NCI-H2029 (cell line): ENCODE measurements around the gene UPB1.
"Not testable (repeated sequence)": the region's sequence is repeated elsewhere in the genome, so short reads cannot be mapped to it uniquely, and the experiment has no call there.

Experiments used
- DNase-seq: peaks from one replicate; lab custom pipeline; 2025; lab: John Stamatoyannopoulos, UW

Gene UPB1

DNA sequence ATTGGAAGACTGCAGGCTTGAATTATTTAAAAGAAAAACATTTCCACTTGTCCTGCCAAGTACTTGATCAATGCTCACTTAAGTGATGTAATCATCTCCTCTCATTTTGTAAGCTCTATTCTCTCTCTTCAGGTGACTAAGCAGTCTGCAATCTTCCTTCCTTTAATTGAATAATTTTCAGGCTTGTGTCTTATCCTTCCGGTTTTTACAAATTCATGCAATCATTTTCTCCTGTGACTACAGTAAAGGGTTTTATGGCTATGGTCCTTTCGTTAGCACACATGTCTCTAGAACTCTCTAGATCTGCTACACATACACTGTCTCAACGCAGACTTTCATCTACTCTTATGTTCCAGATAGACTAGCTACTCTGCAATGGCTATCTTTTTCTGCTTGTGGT is 12.6 kb upstream of the UPB1 start:
- DNase-seq, result peak; percentile 9

DNA sequence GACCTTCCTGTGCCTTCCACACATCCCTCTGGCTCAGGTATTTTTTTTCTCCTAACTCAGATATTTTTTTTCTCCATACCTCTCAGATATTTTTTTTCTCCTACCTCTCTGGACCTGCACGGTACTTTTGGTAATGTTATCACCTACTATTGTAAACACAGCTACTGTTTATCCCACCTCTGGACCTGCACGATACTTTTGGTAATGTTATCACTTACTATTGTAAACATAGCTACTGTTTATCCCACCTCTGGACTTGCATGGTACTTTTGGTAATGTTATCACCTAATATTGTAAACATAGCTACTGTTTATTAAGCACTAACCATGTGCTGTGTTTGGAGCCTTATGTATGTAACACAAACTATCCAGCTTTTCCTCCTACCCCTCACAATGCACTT is 12.1 kb upstream of the UPB1 start:
- no peak for DNase-seq

DNA sequence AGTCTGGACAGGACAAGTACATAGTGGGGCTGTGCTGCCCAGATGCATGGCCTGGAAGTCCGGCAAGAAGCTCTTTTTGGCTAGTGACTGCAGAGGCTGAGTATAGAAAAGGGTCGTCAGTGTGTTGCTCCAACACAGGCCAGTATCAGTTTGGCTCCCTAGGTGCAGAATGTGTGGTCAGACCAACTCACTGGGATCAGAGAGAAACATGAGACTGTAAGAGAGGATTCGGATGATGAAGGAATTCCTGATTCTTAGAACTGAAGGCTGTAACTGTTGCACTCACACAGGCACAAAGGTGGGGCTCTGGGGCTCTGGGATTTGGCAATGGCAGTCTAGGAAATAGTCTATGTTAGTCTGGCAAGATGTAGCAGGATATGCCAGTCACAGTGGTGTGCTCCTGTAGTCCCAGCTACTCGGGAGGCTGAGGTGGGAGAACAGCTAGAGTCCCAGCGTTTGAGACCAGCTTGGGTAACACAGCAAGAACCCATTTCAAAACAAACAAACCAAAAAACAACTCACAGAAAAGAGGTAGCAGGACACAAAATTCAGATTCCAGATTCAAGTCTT is 11.1 kb upstream of the UPB1 start:
- no peak for DNase-seq

DNA sequence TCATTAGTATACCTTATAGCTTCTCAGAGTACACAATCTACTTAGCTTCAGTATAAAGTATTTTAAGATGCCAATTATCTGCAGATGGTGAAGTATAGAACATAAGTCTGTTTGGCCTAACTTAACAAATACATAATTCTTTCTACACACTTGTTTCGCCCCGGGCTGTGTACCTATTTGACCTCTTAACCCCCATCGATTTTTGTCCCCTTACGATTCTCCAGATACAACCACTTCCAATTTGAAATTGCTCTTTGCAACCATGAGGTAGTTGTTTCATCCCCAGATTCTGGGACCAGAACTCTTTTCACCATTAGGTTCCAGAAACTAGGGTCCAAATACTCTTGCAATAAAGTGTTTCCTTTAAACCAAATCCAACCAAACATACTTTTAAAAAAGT is 10.0 kb upstream of the UPB1 start:
- no peak for DNase-seq

DNA sequence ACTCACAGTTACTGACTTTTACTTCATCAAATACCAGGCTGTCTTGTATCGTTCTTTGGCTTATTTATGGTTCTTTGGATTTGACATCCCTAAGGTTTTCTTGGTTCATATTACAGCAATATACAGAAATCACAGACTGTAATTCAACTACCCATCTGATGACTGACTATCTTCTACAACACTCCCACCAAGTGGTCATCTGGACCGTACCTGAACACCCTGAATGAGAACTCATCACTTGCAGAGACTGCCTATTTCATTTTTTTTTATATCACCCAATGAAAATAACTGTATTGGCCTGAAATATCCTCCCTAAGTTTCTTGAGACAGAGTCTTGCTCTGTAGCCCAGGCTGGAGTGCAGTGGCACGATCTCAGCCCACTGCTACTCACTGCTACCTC is 9.5 kb upstream of the UPB1 start:
- no peak for DNase-seq

DNA sequence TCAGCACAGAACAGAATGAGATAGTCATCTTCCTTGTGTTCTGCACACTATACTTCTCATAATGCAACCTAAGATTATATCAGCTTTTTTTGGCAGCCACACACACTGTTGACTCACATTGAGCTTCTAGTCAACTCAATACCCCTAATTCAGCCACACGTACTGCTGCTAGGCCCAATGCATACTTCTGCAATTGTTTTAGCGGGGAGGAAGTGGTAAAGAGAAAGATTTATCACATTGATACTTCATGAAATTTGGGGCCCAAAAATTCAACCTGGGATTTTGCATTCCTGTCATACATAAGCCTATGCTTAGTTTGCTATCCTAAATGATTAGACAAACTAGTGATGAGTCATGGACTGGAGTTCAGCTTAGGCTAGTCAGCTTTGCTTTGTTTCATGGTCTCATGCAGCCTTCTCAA is 8.6 kb upstream of the UPB1 start:
- no peak for DNase-seq

DNA sequence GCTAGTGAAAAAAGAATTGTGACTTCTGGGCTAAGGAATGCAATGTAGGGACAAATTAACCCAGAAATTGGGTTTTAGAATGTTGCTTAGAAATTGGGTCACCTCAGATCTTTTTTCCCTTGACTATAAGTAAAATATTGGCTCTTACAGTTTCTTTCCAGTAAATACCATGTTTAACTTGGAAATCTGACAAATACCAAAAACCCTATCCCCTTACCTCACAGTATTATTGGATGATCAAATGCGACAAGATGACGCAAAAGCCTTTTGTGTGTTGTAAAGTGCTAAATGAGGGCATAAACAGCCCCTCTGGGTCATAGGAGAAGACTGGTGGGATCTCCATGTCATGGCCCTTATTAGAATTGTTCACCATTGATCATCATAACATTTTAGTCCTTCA is 6.1 kb upstream of the UPB1 start:
- no peak for DNase-seq

DNA sequence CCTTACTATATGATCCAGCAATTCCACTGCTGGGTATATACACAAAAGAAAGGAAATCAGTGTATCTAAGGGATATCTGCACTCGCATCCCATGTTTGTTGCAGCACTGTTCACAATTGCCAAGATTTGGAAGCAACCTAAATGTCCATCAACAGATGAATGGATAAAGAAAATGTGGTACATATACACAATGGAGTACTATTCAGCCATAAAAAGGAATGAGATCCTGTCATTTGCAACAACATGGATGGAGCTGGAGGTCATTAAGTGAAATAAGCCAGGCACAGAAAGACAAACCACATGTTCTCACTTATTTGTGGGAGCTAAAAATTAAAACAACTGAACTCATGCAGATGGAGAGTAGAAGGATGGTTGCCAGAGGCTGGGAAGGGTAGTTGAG is 5.7 kb upstream of the UPB1 start:
- not testable (repeated sequence) for DNase-seq

DNA sequence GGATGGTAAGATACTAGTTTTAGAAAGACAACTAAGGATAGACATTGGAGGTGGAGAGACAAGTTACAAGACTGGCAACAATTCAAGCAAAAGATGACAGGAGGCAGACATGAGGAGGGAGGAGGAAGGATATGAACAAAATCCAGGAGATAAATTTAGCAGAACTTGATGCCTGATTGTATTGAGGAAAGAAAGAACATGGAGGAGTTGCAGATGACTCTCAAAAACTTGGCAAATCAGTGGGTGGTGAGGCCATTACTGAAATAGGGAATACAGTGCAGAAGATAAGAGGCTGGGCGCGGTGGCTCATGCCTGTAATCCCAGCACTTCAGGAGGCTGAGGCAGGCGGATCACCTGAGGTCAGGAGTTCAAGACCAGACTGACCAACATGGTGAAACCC is 2.7 kb upstream of the UPB1 start:
- DNase-seq, result no peak

DNA sequence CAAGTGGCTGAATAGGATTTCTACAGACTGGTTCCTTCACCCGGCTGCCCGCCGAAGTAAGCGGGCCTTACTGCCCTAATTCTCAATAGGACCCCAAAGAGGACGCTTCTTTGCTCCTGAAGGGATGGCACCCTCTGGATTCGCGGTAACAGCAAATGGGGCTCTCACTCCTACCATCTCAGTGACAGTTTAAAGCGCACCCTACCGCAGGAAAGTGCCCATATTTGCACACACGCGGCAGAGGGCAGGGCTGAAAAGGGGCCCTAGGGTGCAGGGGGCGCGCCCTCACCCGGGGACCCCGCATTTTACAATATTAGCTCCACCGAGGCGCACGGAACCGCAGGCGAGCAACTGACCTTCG is 985 bp upstream of the UPB1 start:
- DNase-seq, result no peak

DNA sequence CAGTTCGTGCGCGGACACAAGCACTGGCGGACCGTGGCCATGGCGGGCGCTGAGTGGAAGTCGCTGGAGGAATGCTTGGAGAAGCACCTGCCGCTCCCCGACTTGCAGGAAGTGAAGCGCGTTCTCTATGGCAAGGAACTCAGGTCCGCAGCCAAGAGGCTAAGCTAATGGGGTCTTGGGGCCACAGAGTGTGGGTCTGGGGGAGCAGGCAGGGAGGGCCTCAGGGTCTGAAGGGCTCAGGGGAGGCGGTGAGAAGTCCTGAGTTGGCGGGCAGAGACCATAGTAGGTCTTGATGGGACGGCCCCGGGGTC is 188 bp downstream of the UPB1 start:
- no peak for DNase-seq

DNA sequence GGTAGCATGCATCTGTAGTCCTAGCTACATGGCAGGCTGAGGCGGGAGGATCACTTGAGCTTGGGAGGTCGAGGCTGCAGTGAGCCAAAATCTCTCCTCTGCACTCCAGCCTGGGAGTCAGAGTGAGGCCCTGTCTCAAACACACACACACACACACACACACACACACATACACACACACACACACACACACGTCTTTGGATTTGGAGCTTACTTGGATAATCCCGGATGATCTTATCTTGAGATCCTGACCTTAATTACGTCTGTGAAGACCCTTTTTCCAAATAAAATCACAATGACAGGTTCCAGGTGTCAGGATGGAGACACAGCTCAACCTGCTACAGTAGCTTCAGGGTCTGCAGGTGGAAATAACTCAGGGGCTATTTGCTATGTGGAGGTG is 1.1 kb downstream of the UPB1 start:
- DNase-seq, result no peak

DNA sequence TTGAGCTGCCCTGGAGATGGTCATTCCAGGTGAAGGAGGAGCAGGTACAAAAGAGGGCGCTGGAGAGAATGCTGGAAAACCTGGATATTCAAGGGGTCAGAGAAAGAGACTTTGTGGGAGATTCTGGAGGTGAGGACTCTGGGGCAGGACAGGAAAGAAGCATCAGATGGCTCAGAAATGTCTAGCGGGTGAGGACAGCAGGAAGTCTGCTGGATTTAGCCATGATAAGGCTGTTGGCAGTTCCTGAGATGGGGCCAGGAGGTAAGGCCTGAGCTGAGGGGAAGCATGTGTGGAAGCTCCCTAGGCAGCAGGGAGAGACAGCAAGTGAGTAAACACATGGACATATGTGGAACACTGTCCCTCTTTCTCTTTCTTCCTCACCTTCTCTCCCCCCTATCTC is 1.5 kb downstream of the UPB1 start:
- no peak for DNase-seq

DNA sequence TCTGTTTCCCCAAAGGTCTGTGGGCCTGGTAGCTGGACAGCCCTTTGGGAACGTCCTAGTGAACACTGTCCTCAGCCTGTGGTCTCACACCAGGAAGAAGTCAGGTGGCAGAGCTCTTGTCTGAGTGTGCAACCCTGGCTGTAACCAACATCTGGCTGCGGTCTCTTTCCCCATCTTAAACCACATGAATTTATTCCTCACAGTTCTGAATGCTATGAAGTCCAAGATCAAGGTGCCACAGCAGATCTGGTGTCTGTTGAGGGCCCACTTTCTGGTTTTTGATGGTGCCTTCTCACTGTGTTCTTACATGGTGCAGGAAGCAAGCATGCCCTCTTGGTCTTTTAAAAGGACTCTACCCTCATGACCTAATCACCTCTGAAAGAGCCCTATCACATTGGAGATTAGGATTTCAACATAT is 2.7 kb downstream of the UPB1 start:
- DNase-seq, result no peak

DNA sequence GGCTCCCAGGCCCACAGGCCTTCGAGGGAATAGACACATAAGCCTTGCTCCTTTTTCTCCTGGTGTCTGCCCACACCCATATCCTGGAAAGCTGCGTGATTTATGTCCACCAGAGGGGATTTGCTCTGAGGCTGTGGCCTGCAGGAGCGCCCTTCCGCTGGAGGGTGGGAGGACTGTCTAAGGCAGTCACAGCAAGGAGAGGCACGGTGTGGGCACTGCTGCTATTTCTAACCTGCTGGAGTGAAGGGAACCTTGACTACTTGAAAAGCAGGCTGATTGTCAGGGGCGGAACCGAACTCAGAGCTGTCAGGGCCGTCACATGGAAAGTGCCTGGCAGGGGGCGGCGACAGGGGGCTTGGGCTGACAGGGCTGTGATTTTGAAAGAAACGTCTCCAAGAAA is 3.7 kb downstream of the UPB1 start:
- no peak for DNase-seq

DNA sequence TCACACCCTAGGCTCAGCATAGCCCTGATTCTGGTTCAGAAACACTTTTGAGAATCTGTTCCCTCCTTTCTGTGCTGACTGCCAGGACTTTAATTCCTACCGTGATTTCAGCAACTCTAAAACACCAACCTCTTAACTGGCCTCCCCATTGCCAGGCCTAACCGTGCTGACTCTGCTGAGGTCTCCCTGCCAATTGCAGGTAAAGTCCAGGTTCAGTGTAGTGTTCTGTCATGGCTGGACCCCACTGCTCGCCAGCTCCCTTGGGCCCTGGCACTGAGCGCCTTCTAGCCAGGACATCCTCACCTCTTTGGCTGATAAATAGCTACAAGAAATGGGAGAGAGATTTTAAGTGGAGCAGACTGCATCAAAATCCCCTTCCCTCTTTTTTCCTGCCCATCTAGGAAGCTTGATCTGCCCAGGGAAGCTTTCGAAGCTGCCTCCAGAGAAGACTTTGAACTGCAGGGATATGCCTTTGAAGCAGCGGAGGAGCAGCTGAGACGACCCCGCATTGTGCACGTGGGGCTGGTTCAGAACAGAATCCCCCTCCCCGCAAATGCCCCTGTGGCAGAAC is 4.7 kb downstream of the UPB1 start:
- DNase-seq, result no peak

DNA sequence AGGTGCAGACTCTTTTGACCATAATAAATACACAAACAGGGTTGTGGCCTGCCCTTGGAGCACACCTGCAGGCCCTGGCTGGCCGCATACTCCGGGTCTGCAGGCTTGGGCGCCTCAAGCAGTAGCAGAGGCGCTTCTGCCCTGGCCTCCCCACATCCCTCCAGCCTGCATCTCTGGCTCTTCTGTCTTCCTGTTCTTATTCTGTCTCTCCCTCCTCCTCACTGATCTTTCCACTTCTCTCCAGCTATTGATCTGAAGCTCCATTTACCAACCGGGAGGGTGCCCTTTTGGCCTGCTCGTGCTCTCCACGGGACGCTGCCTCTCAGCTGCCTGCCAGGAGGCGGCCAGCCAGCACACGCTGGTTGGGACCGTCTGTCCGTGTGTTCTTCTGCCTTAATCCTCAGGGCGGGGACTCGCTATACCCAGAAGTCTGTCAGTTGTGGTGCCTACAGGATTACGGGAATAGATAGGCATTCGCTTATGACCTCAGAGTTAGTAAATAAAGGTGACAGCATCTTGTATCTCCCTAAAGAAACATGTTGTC is 5.2 kb downstream of the UPB1 start:
- DNase-seq, result no peak

DNA sequence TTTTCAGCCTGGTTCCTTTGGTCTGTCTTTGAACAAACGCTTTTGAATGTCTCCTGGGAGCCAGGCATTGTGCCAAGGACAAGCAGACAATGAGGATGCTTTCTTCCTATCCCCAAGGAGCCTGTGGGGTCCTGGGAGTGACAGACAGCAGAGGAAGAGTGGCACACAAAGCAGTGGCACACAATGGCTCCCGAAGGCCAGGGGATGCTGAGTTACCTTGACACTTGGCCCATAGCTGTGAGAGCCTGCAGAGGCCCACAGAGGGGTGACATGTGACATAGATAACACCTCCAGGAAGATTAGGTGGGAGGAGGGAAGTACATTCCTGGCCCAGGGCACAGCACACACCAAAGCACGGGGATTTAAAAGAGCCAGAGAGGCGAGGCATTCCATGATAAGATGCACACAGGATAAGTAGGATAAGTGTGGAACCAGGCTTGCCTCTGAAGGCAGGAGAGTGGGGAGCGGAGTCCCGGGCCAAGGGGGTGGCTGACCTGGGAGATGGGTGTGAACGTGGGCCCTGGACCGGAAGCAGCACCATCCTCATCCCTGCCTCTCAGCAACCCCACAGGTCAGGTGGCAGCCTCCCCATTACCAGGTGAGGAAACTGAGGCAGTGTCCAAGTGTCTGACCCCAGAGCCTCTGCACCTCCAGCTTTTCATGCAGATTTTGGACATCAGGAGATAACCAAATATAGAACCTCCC is 6.3 kb downstream of the UPB1 start:
- DNase-seq, result no peak

DNA sequence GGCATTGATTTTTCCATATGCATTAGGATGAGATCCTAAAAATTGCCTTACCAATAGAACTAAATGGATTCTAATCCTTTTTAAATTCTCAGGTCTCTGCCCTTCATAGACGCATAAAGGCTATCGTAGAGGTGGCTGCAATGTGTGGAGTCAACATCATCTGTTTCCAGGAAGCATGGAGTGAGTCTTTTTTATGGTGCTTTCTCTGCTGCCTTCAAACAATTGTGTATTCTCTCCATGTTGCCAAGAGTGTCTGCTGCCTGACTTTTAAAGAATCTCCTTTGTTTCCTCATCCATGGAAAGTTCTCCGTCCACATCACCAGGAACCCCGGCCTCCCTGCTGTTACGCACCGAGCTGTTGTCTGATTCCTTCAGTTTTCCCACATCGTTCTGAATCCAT is 6.9 kb downstream of the UPB1 start:
- no peak for DNase-seq

DNA sequence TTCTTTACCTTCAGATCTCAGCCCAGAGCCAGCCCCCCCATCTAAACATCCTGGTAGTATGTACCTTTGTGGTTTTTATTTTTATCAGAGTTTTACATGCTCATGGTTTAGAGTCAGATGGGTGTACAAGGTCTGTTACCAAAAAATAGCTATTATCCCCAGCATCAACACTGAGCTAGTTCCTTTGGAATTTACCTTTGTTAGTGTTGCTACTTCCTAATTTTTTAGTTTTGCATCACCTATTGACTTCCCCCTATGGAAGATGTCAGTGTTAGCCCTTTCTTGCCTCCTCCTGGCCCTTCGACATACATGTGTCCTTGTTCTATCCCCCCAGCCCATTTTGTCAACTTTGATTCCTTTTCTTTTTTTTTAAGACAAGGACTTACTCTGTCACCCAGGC is 7.4 kb downstream of the UPB1 start:
- DNase-seq, result no peak

DNA sequence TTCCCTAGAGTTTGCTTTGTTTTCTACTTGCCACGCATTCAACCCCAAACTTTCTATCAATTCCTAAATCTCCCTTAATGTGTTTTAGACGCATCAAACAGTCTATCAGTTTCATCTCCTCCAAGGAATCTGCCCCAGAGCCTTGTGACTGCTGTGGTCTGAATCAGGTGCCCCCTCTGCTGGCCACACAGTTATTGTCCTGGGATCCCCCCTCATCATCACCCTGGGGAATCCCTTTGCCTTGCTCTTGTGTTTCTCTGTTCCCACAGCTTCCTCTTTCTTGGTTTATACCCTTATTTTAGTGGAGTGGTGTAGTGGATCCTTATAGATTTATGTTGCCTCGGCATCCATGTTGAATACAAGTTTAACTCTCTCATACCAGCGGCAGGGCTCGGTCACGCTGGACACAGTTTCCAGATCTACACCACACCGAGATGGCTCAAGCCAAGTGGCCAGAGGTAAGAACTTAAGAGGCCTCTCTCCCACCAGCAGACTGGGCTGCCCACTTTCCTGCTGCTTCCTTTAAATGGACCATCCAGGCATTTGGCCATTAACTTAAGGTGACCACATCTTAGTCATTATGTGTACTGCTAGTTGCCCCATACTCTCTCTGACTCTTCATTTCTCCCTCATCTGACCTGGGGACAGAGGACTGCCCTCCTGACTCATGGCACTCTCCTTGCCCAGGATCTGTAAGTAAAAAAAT is 8.2 kb downstream of the UPB1 start:
- DNase-seq, result no peak

DNA sequence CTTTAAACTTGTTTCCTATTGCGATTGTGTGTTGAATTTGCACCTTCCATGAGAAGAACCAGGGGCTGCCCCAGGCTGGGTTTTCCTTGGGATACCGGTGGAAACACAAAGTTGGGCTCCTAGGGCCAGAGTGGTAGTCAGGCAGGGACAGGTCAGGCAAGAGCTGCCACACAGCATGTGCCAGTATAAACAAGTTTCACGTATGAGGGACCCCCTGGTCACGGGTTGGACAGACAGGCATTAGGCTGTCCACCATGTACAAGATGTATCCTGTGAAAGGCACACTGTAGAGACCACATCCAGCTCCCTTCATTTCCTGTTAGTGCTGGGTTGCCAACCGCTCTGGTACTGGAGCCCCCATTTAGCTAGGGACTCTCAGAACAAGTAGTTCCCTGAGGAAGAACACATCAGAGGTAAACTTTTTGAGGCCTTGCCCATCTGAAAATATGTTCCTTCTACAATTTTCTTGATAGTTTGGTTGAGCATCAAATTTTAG is 8.8 kb downstream of the UPB1 start:
- DNase-seq, result no peak

DNA sequence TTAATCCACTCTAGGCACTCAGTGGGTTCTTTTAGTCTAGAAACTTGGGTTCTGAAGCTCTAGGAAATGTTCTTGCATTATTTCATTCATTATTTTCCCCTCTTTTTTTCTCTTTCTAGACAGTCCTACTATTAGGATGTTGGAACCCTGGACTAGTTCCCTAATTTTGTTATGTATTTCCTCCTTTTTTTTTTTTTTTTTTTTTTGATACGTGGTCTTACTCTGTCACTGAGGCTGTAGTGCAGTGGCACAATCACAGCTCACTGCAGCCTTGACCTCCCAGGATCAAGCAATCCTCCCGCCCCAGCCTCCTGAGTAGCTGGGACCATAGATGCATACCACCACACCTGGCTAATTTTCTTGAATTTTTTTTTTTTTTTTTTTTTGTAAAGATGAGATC is 9.4 kb downstream of the UPB1 start:
- no peak for DNase-seq
